ENCODE results near the gene ARID5B.

ARID5B gene

GRCh38 chr10:61939902-61940301 lies 38.4 kb downstream of the ARID5B start:
- Histone ChIP-seq H2BK5ac (ENCODE audit: low read length) (no peak overlapping the region), H2BK12ac (ENCODE audit: low read length) (no peak overlapping the region), H2BK120ac (ENCODE audit: low read depth, low read length) (no peak overlapping the region), H3K4me1 (ENCODE audit: control insufficient read depth in 2 of 2, insufficient read depth in 1 of 2, low read depth in 1 of 2, low read length in 2 of 2) (peaks cover 0 to 36% of the 10 kb centered on the region in 2 donors), H3K4me3 (ENCODE audit: low read length in 2 of 2) (no peak overlapping the region), H2BK15ac (ENCODE audit: low read length) (no peak overlapping the region), H3K27ac (replicated peaks; ENCODE audit: low read length) (no peak overlapping the region), H3K36me3 (replicated peaks in 1 of 2; ENCODE audit: control insufficient read depth in 2 of 2, insufficient read depth in 2 of 2, low read length in 2 of 2) (no peaks in the 10 kb centered on the region), H3K4me2 (ENCODE audit: insufficient read depth, low read length, poor library complexity, severe bottlenecking) (no peak overlapping the region), H3K9me3 (replicated peaks in 1 of 2; ENCODE audit: control insufficient read depth in 2 of 2, insufficient read depth in 1 of 2, low read depth in 1 of 2, low read length in 2 of 2) (no peaks in the 10 kb centered on the region), H4K91ac (ENCODE audit: low read depth, low read length, poor library complexity) (no peak overlapping the region), H3K27me3 (ENCODE audit: control insufficient read depth in 3 of 3, insufficient read depth in 3 of 3, low read depth in 1 of 3, low read length in 3 of 3) (no peaks in the 10 kb centered on the region), H3K79me1 (ENCODE audit: low read depth, low read length) (no peaks in the 10 kb centered on the region), H4K8ac (ENCODE audit: low read depth, low read length) (no peak overlapping the region), H3K18ac (ENCODE audit: low read length) (no peak overlapping the region), H3K23ac (ENCODE audit: low read depth, low read length, poor library complexity) (no peak overlapping the region), H2AK5ac (ENCODE audit: low read depth, low read length) (no peak overlapping the region), H3K9ac (ENCODE audit: low read depth, low read length, poor library complexity) (no peak overlapping the region), H3K4ac (ENCODE audit: low read length) (no peak overlapping the region), H2AFZ (ENCODE audit: low read length) (no peak overlapping the region), H3K14ac (ENCODE audit: low read length) (no peak overlapping the region)
- no CpG with 5 or more reads among the region's 3 CpGs for WGBS, 2 donors (ENCODE audit: extremely low coverage in 2 of 2, insufficient read length in 2 of 2, insufficient replicate concordance in 1 of 2)
- DNase-seq (ENCODE audit: low spot score), result no peak

- no peaks in the 10 kb centered on the region for H3K9me3 ChIP-seq (replicated peaks in 1 of 2; ENCODE audit: control insufficient read depth in 2 of 2, insufficient read depth in 1 of 2, low read depth in 1 of 2, low read length in 2 of 2)
- H2BK12ac ChIP-seq (ENCODE audit: low read length), result no peak overlapping the region
- no peak overlapping the region for H3K14ac ChIP-seq (ENCODE audit: low read length)
- no peak overlapping the region for H3K23ac ChIP-seq (ENCODE audit: low read depth, low read length, poor library complexity)
- H2AFZ ChIP-seq (ENCODE audit: low read length), result no peak overlapping the region
- peaks cover 0 to 36% of the 10 kb centered on the region in 2 donors for H3K4me1 ChIP-seq (ENCODE audit: control insufficient read depth in 2 of 2, insufficient read depth in 1 of 2, low read depth in 1 of 2, low read length in 2 of 2)
- no peak overlapping the region for H3K4ac ChIP-seq (ENCODE audit: low read length)
- H3K36me3 ChIP-seq (replicated peaks in 1 of 2; ENCODE audit: control insufficient read depth in 2 of 2, insufficient read depth in 2 of 2, low read length in 2 of 2), result no peaks in the 10 kb centered on the region
- H2BK120ac ChIP-seq (ENCODE audit: low read depth, low read length), result no peak overlapping the region
- DNase-seq (ENCODE audit: low spot score), result no peak
- no peaks in the 10 kb centered on the region for H3K79me1 ChIP-seq (ENCODE audit: low read depth, low read length)
- no peak overlapping the region for H4K91ac ChIP-seq (ENCODE audit: low read depth, low read length, poor library complexity)
- H4K8ac ChIP-seq (ENCODE audit: low read depth, low read length), result no peak overlapping the region
- no peak overlapping the region for H2BK5ac ChIP-seq (ENCODE audit: low read length)
- H3K4me3 ChIP-seq (ENCODE audit: low read length in 2 of 2), result no peak overlapping the region
- no peak overlapping the region for H3K9ac ChIP-seq (ENCODE audit: low read depth, low read length, poor library complexity)
- WGBS, 2 donors (ENCODE audit: extremely low coverage in 2 of 2, insufficient read length in 2 of 2, insufficient replicate concordance in 1 of 2), result no CpG with 5 or more reads among the region's 4 CpGs
- H3K18ac ChIP-seq (ENCODE audit: low read length), result no peak overlapping the region
- no peak overlapping the region for H2BK15ac ChIP-seq (ENCODE audit: low read length)
- H3K27me3 ChIP-seq (ENCODE audit: control insufficient read depth in 3 of 3, insufficient read depth in 3 of 3, low read depth in 1 of 3, low read length in 3 of 3), result no peaks in the 10 kb centered on the region
- no peak overlapping the region for H2AK5ac ChIP-seq (ENCODE audit: low read depth, low read length)
- no peak overlapping the region for H3K4me2 ChIP-seq (ENCODE audit: insufficient read depth, low read length, poor library complexity, severe bottlenecking)
- no peak overlapping the region for H3K27ac ChIP-seq (replicated peaks; ENCODE audit: low read length)
Observed at GRCh38 chr10:61941202-61941681, 39.7 kb downstream of the ARID5B start.

GRCh38 chr10:61942604-61943461 lies 41.3 kb downstream of the ARID5B start:
- Histone ChIP-seq H2BK15ac (ENCODE audit: low read length) (no peak overlapping the region), H4K8ac (ENCODE audit: low read depth, low read length) (no peak overlapping the region), H2AFZ (ENCODE audit: low read length) (peak overlapping the region; percentile 71), H3K4ac (ENCODE audit: low read length) (no peak overlapping the region), H3K4me2 (ENCODE audit: insufficient read depth, low read length, poor library complexity, severe bottlenecking) (no peak overlapping the region), H3K14ac (ENCODE audit: low read length) (no peak overlapping the region), H2BK120ac (ENCODE audit: low read depth, low read length) (no peak overlapping the region), H3K79me1 (ENCODE audit: low read depth, low read length) (no peaks in the 10 kb centered on the region), H2AK5ac (ENCODE audit: low read depth, low read length) (no peak overlapping the region), H2BK12ac (ENCODE audit: low read length) (no peak overlapping the region), H2BK5ac (ENCODE audit: low read length) (no peak overlapping the region), H3K4me3 (ENCODE audit: low read length in 2 of 2) (no peak overlapping the region), H4K91ac (ENCODE audit: low read depth, low read length, poor library complexity) (no peak overlapping the region), H3K9ac (ENCODE audit: low read depth, low read length, poor library complexity) (no peak overlapping the region), H3K36me3 (replicated peaks in 1 of 2; ENCODE audit: control insufficient read depth in 2 of 2, insufficient read depth in 2 of 2, low read length in 2 of 2) (no peaks in the 10 kb centered on the region), H3K9me3 (replicated peaks in 1 of 2; ENCODE audit: control insufficient read depth in 2 of 2, insufficient read depth in 1 of 2, low read depth in 1 of 2, low read length in 2 of 2) (no peaks in the 10 kb centered on the region), H3K4me1 (ENCODE audit: control insufficient read depth in 2 of 2, insufficient read depth in 1 of 2, low read depth in 1 of 2, low read length in 2 of 2) (peaks cover 0 to 33% of the 10 kb centered on the region in 2 donors), H3K27me3 (ENCODE audit: control insufficient read depth in 3 of 3, insufficient read depth in 3 of 3, low read depth in 1 of 3, low read length in 3 of 3) (no peaks in the 10 kb centered on the region), H3K27ac (replicated peaks; ENCODE audit: low read length) (no peak overlapping the region), H3K18ac (ENCODE audit: low read length) (no peak overlapping the region), H3K23ac (ENCODE audit: low read depth, low read length, poor library complexity) (no peak overlapping the region)
- DNase-seq (ENCODE audit: low spot score), result no peak
- no CpG with 5 or more reads among the region's 5 CpGs for WGBS, 2 donors (ENCODE audit: extremely low coverage in 2 of 2, insufficient read length in 2 of 2, insufficient replicate concordance in 1 of 2)

GRCh38 chr10:61943674-61944378 lies 42.3 kb downstream of the ARID5B start:
- no peak overlapping the region for H2BK5ac ChIP-seq (ENCODE audit: low read length)
- peak overlapping the region; percentile 71 for H2AFZ ChIP-seq (ENCODE audit: low read length)
- no peaks in the 10 kb centered on the region for H3K36me3 ChIP-seq (replicated peaks in 1 of 2; ENCODE audit: control insufficient read depth in 2 of 2, insufficient read depth in 2 of 2, low read length in 2 of 2)
- H3K27ac ChIP-seq (replicated peaks; ENCODE audit: low read length), result no peak overlapping the region
- no peak overlapping the region for H2AK5ac ChIP-seq (ENCODE audit: low read depth, low read length)
- H3K4me1 ChIP-seq (ENCODE audit: control insufficient read depth in 2 of 2, insufficient read depth in 1 of 2, low read depth in 1 of 2, low read length in 2 of 2), result peaks cover 0 to 23% of the 10 kb centered on the region in 2 donors
- no peak overlapping the region for H3K4ac ChIP-seq (ENCODE audit: low read length)
- H3K14ac ChIP-seq (ENCODE audit: low read length), result no peak overlapping the region
- H3K9ac ChIP-seq (ENCODE audit: low read depth, low read length, poor library complexity), result no peak overlapping the region
- no peak overlapping the region for H3K23ac ChIP-seq (ENCODE audit: low read depth, low read length, poor library complexity)
- H3K27me3 ChIP-seq (ENCODE audit: control insufficient read depth in 3 of 3, insufficient read depth in 3 of 3, low read depth in 1 of 3, low read length in 3 of 3), result no peaks in the 10 kb centered on the region
- H3K4me3 ChIP-seq (ENCODE audit: low read length in 2 of 2), result no peak overlapping the region
- no peak overlapping the region for H3K4me2 ChIP-seq (ENCODE audit: insufficient read depth, low read length, poor library complexity, severe bottlenecking)
- WGBS, 2 donors (ENCODE audit: extremely low coverage in 2 of 2, insufficient read length in 2 of 2, insufficient replicate concordance in 1 of 2), result no CpG with 5 or more reads among the region's 1 CpG
- no peaks in the 10 kb centered on the region for H3K79me1 ChIP-seq (ENCODE audit: low read depth, low read length)
- no peak for DNase-seq (ENCODE audit: low spot score)
- no peak overlapping the region for H3K18ac ChIP-seq (ENCODE audit: low read length)
- H3K9me3 ChIP-seq (replicated peaks in 1 of 2; ENCODE audit: control insufficient read depth in 2 of 2, insufficient read depth in 1 of 2, low read depth in 1 of 2, low read length in 2 of 2), result no peaks in the 10 kb centered on the region
- no peak overlapping the region for H4K8ac ChIP-seq (ENCODE audit: low read depth, low read length)
- no peak overlapping the region for H2BK120ac ChIP-seq (ENCODE audit: low read depth, low read length)
- no peak overlapping the region for H2BK12ac ChIP-seq (ENCODE audit: low read length)
- no peak overlapping the region for H2BK15ac ChIP-seq (ENCODE audit: low read length)
- H4K91ac ChIP-seq (ENCODE audit: low read depth, low read length, poor library complexity), result no peak overlapping the region
